Loucy (cell line): ENCODE data around the gene AVL9.

Source experiments
- H2AFZ ChIP-seq: fragments of 200-600 bp; sonication (generic); 2 replicates; pipeline ENCODE4 v1.6.0; 2016; ENCODE audit warnings: antibody characterized with exemption, mild to moderate bottlenecking, low read length, moderate library complexity
- H3F3A ChIP-seq: fragments of 200-600 bp; 2 replicates; pipeline ENCODE4 v1.6.0; 2016; ENCODE audit warnings: antibody characterized with exemption, low read depth, mild to moderate bottlenecking
- H3K27me3 ChIP-seq: fragments of 200-600 bp; sonication (generic); 2 replicates; pipeline ENCODE4 v1.6.1; 2014; ENCODE audit warnings: low read length, mild to moderate bottlenecking; ENCODE audit not compliant: insufficient read depth, poor library complexity, severe bottlenecking
- H3K36me3 ChIP-seq: fragments of 200-600 bp; sonication (generic); 2 replicates; pipeline ENCODE4 v1.6.1; 2016; ENCODE audit warnings: low read length; ENCODE audit not compliant: insufficient read depth
- H3K4me1 ChIP-seq: fragments of 200-600 bp; sonication (generic); 2 replicates; pipeline ENCODE4 v1.5.1; 2014; ENCODE audit warnings: low read length, mild to moderate bottlenecking; ENCODE audit not compliant: insufficient read depth, poor library complexity, severe bottlenecking
- H3K4me2 ChIP-seq: fragments of 200-600 bp; sonication (generic); 2 replicates; pipeline ENCODE4 v1.6.0; 2014; ENCODE audit warnings: antibody characterized with exemption, low read length, low read depth, mild to moderate bottlenecking; ENCODE audit not compliant: poor library complexity, severe bottlenecking
- H3K4me3 ChIP-seq: fragments of 200-600 bp; sonication (generic); 2 replicates; pipeline ENCODE4 v1.5.1; 2014; ENCODE audit warnings: low read length, mild to moderate bottlenecking, mixed read lengths; ENCODE audit not compliant: poor library complexity, severe bottlenecking
- H3K79me2 ChIP-seq: fragments of 200-600 bp; sonication (generic); 2 replicates; pipeline ENCODE4 v1.6.1; 2014; ENCODE audit warnings: low read length; ENCODE audit not compliant: insufficient read depth
- H3K9ac ChIP-seq: fragments of 200-600 bp; sonication (generic); 2 replicates; pipeline ENCODE4 v1.6.0; 2014; ENCODE audit warnings: mild to moderate bottlenecking, low read depth, low read length, moderate library complexity; ENCODE audit not compliant: poor library complexity, severe bottlenecking
- H3K9me2 ChIP-seq: fragments of 200-600 bp; sonication (generic); replicated peaks from 2 replicates; pipeline ENCODE4 v1.6.1; 2016; ENCODE audit warnings: low read depth, low read length, mixed read lengths
- H3K9me3 ChIP-seq: fragments of 200-600 bp; sonication (generic); 2 replicates; pipeline ENCODE4 v1.6.1; 2014; ENCODE audit warnings: mild to moderate bottlenecking, antibody characterized with exemption, low read length, low read depth; ENCODE audit not compliant: insufficient read depth
- H4K20me1 ChIP-seq: fragments of 200-600 bp; sonication (generic); 2 replicates; pipeline ENCODE4 v1.6.0; 2014; ENCODE audit warnings: antibody characterized with exemption, low read length, mild to moderate bottlenecking; ENCODE audit not compliant: insufficient read depth, poor library complexity, severe bottlenecking
- CTCF ChIP-seq: fragments of 200-600 bp; sonication (generic); conservative IDR thresholded peaks from 2 replicates; pipeline ENCODE4 v1.5.1; 2014; ENCODE audit warnings: mild to moderate bottlenecking, antibody characterized with exemption, low read length
- EZH2phosphoT487 ChIP-seq: fragments of 200-600 bp; IDR thresholded peaks from 2 replicates; pipeline ENCODE4 v1.6.1; 2018; ENCODE audit warnings: antibody characterized with exemption, mild to moderate bottlenecking, moderate library complexity, borderline replicate concordance

AVL9 gene

GRCh38 chr7:32513210-32513609 lies 17.9 kb downstream of the AVL9 start:
- Histone ChIP-seq H4K20me1 (peaks cover 13% of the 10 kb centered on the region), H3K9me3 (peaks cover 5% of the 10 kb centered on the region; the same call in 1 of the 2 replicates)

GRCh38 chr7:32515890-32516550 lies 20.7 kb downstream of the AVL9 start:
- H4K20me1 ChIP-seq, result peaks cover 6% of the 10 kb centered on the region

More at GRCh38 chr7:32513210-32513609, 17.9 kb downstream of the AVL9 start:
- H3K4me1 ChIP-seq, result no peaks in the 10 kb centered on the region
- TF ChIP-seq CTCF (no peak), EZH2phosphoT487 (no peak)
- no peak overlapping the region for H3K4me3 ChIP-seq
- no peaks in the 10 kb centered on the region for H3K9me2 ChIP-seq
- no peaks in the 10 kb centered on the region for H3F3A ChIP-seq
- peaks cover 78% of the 10 kb centered on the region for H3K79me2 ChIP-seq
- no peak overlapping the region for H3K4me2 ChIP-seq
- no peak overlapping the region for H2AFZ ChIP-seq
- peaks cover 5% of the 10 kb centered on the region for H3K36me3 ChIP-seq
- H3K27me3 ChIP-seq, result no peaks in the 10 kb centered on the region
- H3K9ac ChIP-seq, result no peak overlapping the region

GRCh38 chr7:32516551-32517100 lies 21.3 kb downstream of the AVL9 start:
- Histone ChIP-seq H3K9me2 (no peaks in the 10 kb centered on the region), H2AFZ (no peak overlapping the region), H3K9ac (no peak overlapping the region), H3K4me2 (no peak overlapping the region), H3K4me3 (no peak overlapping the region), H3K9me3 (peaks cover 27% of the 10 kb centered on the region), H3K27me3 (no peaks in the 10 kb centered on the region), H3K4me1 (no peaks in the 10 kb centered on the region), H3K79me2 (peaks cover 74% of the 10 kb centered on the region), H3F3A (no peaks in the 10 kb centered on the region), H4K20me1 (peaks cover 3% of the 10 kb centered on the region), H3K36me3 (peaks cover 15% of the 10 kb centered on the region)
- TF ChIP-seq CTCF (no peak), EZH2phosphoT487 (no peak)

More at GRCh38 chr7:32515890-32516550, 20.7 kb downstream of the AVL9 start:
- H3K79me2 ChIP-seq, result peaks cover 76% of the 10 kb centered on the region
- no peaks in the 10 kb centered on the region for H3K4me1 ChIP-seq
- H3K27me3 ChIP-seq, result no peaks in the 10 kb centered on the region
- TF ChIP-seq EZH2phosphoT487 (no peak), CTCF (no peak)
- H3K4me3 ChIP-seq, result no peak overlapping the region
- no peak overlapping the region for H2AFZ ChIP-seq
- H3K36me3 ChIP-seq, result peaks cover 15% of the 10 kb centered on the region
- no peaks in the 10 kb centered on the region for H3F3A ChIP-seq
- no peak overlapping the region for H3K9ac ChIP-seq
- H3K4me2 ChIP-seq, result no peak overlapping the region
- peaks cover 25% of the 10 kb centered on the region for H3K9me3 ChIP-seq
- H3K9me2 ChIP-seq, result no peaks in the 10 kb centered on the region
